ENCODE results near the gene PRKAR2B. TPM values are rescaled to one million over a fixed set of nuclear protein-coding genes. Genes with fewer than 3 reads are reported as not detected.

Gene PRKAR2B
- total and polyA plus RNA-seq, 11 donors = 7.0 to 50.6 (median 18.5) TPM

- ATAC-seq (no peak), DNase-seq (no peak)
- no peak overlapping the region for H3K27ac ChIP-seq
- TF ChIP-seq CTCF (IDR thresholded peaks at IDR 0.05) = no peak
- no peak for TF ChIP-seq POLR2A (IDR thresholded peaks at IDR 0.05)
- peak overlapping the region in 2 of 12 donors; percentile 85 to 96 for H3K4me3 ChIP-seq
- no peaks in the 10 kb centered on the region for H3K27me3 ChIP-seq
- peaks cover 0 to 5% (median 0%) of the 10 kb centered on the region in 12 donors for H3K9me3 ChIP-seq
- no peaks in the 10 kb centered on the region for H3K36me3 ChIP-seq
- 77 to 80% (median 79%) methylated on average over 7 of the region's 7 CpGs for WGBS, 4 donors
- H3K4me1 ChIP-seq = peaks cover 0 to 20% (median 12%) of the 10 kb centered on the region in 12 donors
- intact Hi-C loops (cut with DNase I) = loop anchor here in 3 of 10 donors (5.0 to 10.0 kb wide), 2 partner anchors 98 to 99 kb away; no protein-coding TSS in a partner anchor
These were observed 2.2 kb downstream of the PRKAR2B start for GRCh38 chr7:107046491-107047259.

- Histone ChIP-seq H3K27ac (no peak overlapping the region), H3K9me3 (peaks cover 0 to under 1% (median 0%) of the 10 kb centered on the region in 12 donors), H3K27me3 (no peaks in the 10 kb centered on the region), H3K36me3 (no peaks in the 10 kb centered on the region), H3K4me3 (no peak overlapping the region), H3K4me1 (peaks cover 0 to 20% (median 12%) of the 10 kb centered on the region in 12 donors)
- no peak for TF ChIP-seq CTCF (IDR thresholded peaks at IDR 0.05)
- TF ChIP-seq POLR2A (IDR thresholded peaks at IDR 0.05) = no peak
- no peak for DNase-seq
- intact Hi-C loops (cut with DNase I) = loop anchor here in 3 of 10 donors (5.0 to 10.0 kb wide), 2 partner anchors 97 to 101 kb away; no protein-coding TSS in a partner anchor
- 86 to 90% (median 89%) methylated on average over 10 of the region's 10 CpGs for WGBS, 4 donors
- ATAC-seq = no peak
These were observed 3.6 kb downstream of the PRKAR2B start for GRCh38 chr7:107047902-107048782.

GRCh38 chr7:107048783-107049418 is 4.4 kb downstream of the PRKAR2B start:
- no peak overlapping the region for H3K27ac ChIP-seq
- TF ChIP-seq POLR2A (IDR thresholded peaks at IDR 0.05) = no peak
- TF ChIP-seq CTCF (IDR thresholded peaks at IDR 0.05) = no peak
- H3K27me3 ChIP-seq = no peaks in the 10 kb centered on the region
- H3K4me3 ChIP-seq = no peak overlapping the region
- H3K36me3 ChIP-seq = no peaks in the 10 kb centered on the region
- ATAC-seq = no peak
- peaks cover 0 to 18% (median 12%) of the 10 kb centered on the region in 12 donors for H3K4me1 ChIP-seq
- WGBS, 4 donors = 85 to 98% (median 96%) methylated on average over 4 of the region's 4 CpGs
- H3K9me3 ChIP-seq = no peaks in the 10 kb centered on the region
- DNase-seq = no peak
- intact Hi-C loops (cut with DNase I) = loop anchor here in 3 of 10 donors (5.0 to 10.0 kb wide), 2 partner anchors 96 to 102 kb away; no protein-coding TSS in a partner anchor

Measured in heart left ventricle (tissue), 16 donors.